Stimulated activated CD4-positive, alpha-beta T cell treated with anti-CD3 and anti-CD28 coated beads, Interleukin-15, amount 100 ng/mL, for 24 hours (primary cell): ENCODE measurements around the gene SAT1.
A peak's percentile ranks its signal among the peaks of the same experiment; 100 is the strongest.
"Not testable (repeated sequence)": the region's sequence is repeated elsewhere in the genome, so short reads cannot be mapped to it uniquely, and the experiment has no call there.

Experiments used
- DNase-seq: peaks from one replicate; pipeline ENCODE4 v3.0.0-alpha.2; 2020

SAT1 gene

GRCh38 chrX:23782863-23783588, at the start of gene SAT1:
SAT1 (plus strand) TSS chrX:23783173; CDS start chrX:23783352, 179 bp downstream.
- peak; percentile 94 for DNase-seq

- DNase-seq = no peak
Measured at GRCh38 chrX:23736030-23736429, 46.9 kb upstream of the SAT1 start.

GRCh38 chrX:23737413-23737812, 45.6 kb upstream of the SAT1 start:
- DNase-seq = no peak

GRCh38 chrX:23742174-23742696, 40.7 kb upstream of the SAT1 start:
- DNase-seq = peak; percentile 7

GRCh38 chrX:23742697-23743622, 40.0 kb upstream of the SAT1 start, which contains the start of gene ACOT9:
ACOT9 (minus strand) TSS chrX:23743276; CDS start chrX:23743144, 132 bp downstream.
- peak; percentile 83 for DNase-seq

- not testable (repeated sequence) for DNase-seq
Measured at GRCh38 chrX:23743623-23743971, 39.4 kb upstream of the SAT1 start.

GRCh38 chrX:23745786-23746185, 37.2 kb upstream of the SAT1 start:
- DNase-seq = no peak

GRCh38 chrX:23749129-23749528, 33.8 kb upstream of the SAT1 start:
- no peak for DNase-seq

GRCh38 chrX:23749576-23749975, 33.4 kb upstream of the SAT1 start:
- no peak for DNase-seq

GRCh38 chrX:23752740-23753415, 30.1 kb upstream of the SAT1 start:
- no peak for DNase-seq

GRCh38 chrX:23754664-23755063, 28.3 kb upstream of the SAT1 start:
- DNase-seq = no peak

- peak; percentile 65 for DNase-seq
Measured at GRCh38 chrX:23756165-23756564, 26.8 kb upstream of the SAT1 start.

GRCh38 chrX:23759821-23760220, 23.2 kb upstream of the SAT1 start:
- no peak for DNase-seq

GRCh38 chrX:23764188-23764984, 18.6 kb upstream of the SAT1 start:
- no peak for DNase-seq

GRCh38 chrX:23765449-23765848, 17.5 kb upstream of the SAT1 start:
- no peak for DNase-seq

- DNase-seq = no peak
Measured at GRCh38 chrX:23765868-23766267, 17.1 kb upstream of the SAT1 start.

- DNase-seq = no peak
Measured at GRCh38 chrX:23766650-23767551, 16.1 kb upstream of the SAT1 start.

- no peak for DNase-seq
Measured at GRCh38 chrX:23770142-23770541, 12.8 kb upstream of the SAT1 start.

GRCh38 chrX:23771086-23771485, 11.9 kb upstream of the SAT1 start:
- not testable (repeated sequence) for DNase-seq

GRCh38 chrX:23773601-23774175, 9.3 kb upstream of the SAT1 start:
- peak; percentile 23 for DNase-seq

- DNase-seq = no peak
Measured at GRCh38 chrX:23776363-23776762, 6.6 kb upstream of the SAT1 start.
